GM21825 (cell line): Measurements from ENCODE around the gene BCL2L11.
"Not testable (repeated sequence)": the region's sequence is repeated elsewhere in the genome, so short reads cannot be mapped to it uniquely, and the experiment has no call there.

Source experiments
- ATAC-seq: cut with Tn5 transposase; IDR thresholded peaks from one replicate; pipeline ENCODE4 v1.9.1; 2021; ENCODE audit warnings: mild to moderate bottlenecking, moderate library complexity; ENCODE audit not compliant: unreplicated experiment

Gene BCL2L11

GRCh38 chr2:111120253-111121027, at the start of gene BCL2L11:
BCL2L11 (plus strand) TSS chr2:111120914; CDS start chr2:111123746, 2,832 bp downstream.
- ATAC-seq, result peak; percentile 55

GRCh38 chr2:111071600-111072171, 49.0 kb upstream of the BCL2L11 start:
- no peak for ATAC-seq

- ATAC-seq, result no peak
Measured at GRCh38 chr2:111072220-111072871, 48.4 kb upstream of the BCL2L11 start.

GRCh38 chr2:111082659-111083058, 38.1 kb upstream of the BCL2L11 start:
- ATAC-seq, result not testable (repeated sequence)

GRCh38 chr2:111091811-111092211, 28.9 kb upstream of the BCL2L11 start:
- ATAC-seq, result no peak

- ATAC-seq, result no peak
Measured at GRCh38 chr2:111094691-111095090, 26.0 kb upstream of the BCL2L11 start.

- no peak for ATAC-seq
Measured at GRCh38 chr2:111095434-111095833, 25.3 kb upstream of the BCL2L11 start.

- ATAC-seq, result no peak
Measured at GRCh38 chr2:111099402-111099801, 21.3 kb upstream of the BCL2L11 start.

GRCh38 chr2:111100087-111100764, 20.5 kb upstream of the BCL2L11 start:
- peak; percentile 28 for ATAC-seq

GRCh38 chr2:111100765-111101162, 19.9 kb upstream of the BCL2L11 start:
- ATAC-seq, result peak; percentile 81

GRCh38 chr2:111101592-111101991, 19.1 kb upstream of the BCL2L11 start:
- no peak for ATAC-seq

- no peak for ATAC-seq
Measured at GRCh38 chr2:111102216-111102615, 18.5 kb upstream of the BCL2L11 start.

GRCh38 chr2:111105926-111106325, 14.8 kb upstream of the BCL2L11 start:
- no peak for ATAC-seq

GRCh38 chr2:111106706-111107105, 14.0 kb upstream of the BCL2L11 start:
- ATAC-seq, result no peak

- ATAC-seq, result no peak
Measured at GRCh38 chr2:111108745-111109271, 11.9 kb upstream of the BCL2L11 start.

- no peak for ATAC-seq
Measured at GRCh38 chr2:111111101-111111755, 9.5 kb upstream of the BCL2L11 start.

- ATAC-seq, result no peak
Measured at GRCh38 chr2:111113838-111114237, 6.9 kb upstream of the BCL2L11 start.

- ATAC-seq, result no peak
Measured at GRCh38 chr2:111116011-111116746, 4.5 kb upstream of the BCL2L11 start.

- no peak for ATAC-seq
Measured at GRCh38 chr2:111116843-111117597, 3.7 kb upstream of the BCL2L11 start.
